ENCODE data around the gene CDK15.

DNA sequence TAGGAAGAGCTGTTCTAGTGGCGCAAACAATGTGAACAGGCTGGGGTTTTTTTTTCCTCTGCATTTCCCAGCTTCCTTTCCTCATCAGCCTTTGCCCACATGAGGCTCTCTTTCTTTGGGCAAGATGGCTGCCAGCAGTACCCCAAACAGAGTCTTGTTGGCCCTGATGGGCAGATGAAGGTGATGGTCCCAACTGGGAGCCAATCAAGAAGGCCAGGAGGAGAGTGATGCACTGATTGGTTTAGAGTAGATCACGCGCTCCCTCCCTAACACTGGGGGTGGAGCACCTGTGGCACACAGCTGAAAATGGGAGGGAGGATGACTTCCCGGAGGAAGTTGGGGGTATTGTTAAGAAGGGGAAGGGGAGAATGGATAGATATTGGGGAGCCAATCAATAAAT is 131.0 kb downstream of the CDK15 start:
- TF ChIP-seq, protein P1, sequence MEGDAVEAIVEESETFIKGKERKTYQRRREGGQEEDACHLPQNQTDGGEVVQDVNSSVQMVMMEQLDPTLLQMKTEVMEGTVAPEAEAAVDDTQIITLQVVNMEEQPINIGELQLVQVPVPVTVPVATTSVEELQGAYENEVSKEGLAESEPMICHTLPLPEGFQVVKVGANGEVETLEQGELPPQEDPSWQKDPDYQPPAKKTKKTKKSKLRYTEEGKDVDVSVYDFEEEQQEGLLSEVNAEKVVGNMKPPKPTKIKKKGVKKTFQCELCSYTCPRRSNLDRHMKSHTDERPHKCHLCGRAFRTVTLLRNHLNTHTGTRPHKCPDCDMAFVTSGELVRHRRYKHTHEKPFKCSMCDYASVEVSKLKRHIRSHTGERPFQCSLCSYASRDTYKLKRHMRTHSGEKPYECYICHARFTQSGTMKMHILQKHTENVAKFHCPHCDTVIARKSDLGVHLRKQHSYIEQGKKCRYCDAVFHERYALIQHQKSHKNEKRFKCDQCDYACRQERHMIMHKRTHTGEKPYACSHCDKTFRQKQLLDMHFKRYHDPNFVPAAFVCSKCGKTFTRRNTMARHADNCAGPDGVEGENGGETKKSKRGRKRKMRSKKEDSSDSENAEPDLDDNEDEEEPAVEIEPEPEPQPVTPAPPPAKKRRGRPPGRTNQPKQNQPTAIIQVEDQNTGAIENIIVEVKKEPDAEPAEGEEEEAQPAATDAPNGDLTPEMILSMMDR (IDR thresholded peaks at IDR 0.05) = no peak
- TF ChIP-seq POLR2A (IDR thresholded peaks at IDR 0.05) = no peak

Measured in body of pancreas (tissue), 4 donors.